SK-N-SH (cell line): ENCODE results near the gene RHNO1. TPM values are rescaled to one million over a fixed set of nuclear protein-coding genes. Genes with fewer than 3 reads are reported as not detected.

Experiments
- CTCF ChIA-PET: fragments of 300-600, 350-600 bp; formaldehyde crosslinking; extraction: SDS; loops from one replicate; lab custom pipeline; 2021; lab: Yijun Ruan, JAX
- POLR2A ChIA-PET: fragments of 350-600 bp; sonication (Branson Sonifier 250); formaldehyde crosslinking; extraction: SDS; loops from one replicate; lab custom pipeline; 2020; ENCODE audit warnings: antibody characterized with exemption, inconsistent platforms; lab: Yijun Ruan, JAX
- DNase-seq: peaks from one replicate; pipeline ENCODE4 v3.0.0; 2012
- H2AFZ ChIP-seq: fragments of 200-600 bp; sonication (generic); 2 replicates; pipeline ENCODE4 v1.8.1; 2016; ENCODE audit warnings: antibody characterized with exemption, mild to moderate bottlenecking, low read depth
- H3F3A ChIP-seq: fragments of 200-600 bp; sonication (generic); replicated peaks from 2 replicates; pipeline ENCODE3; 2016; ENCODE audit warnings: antibody characterized with exemption, mild to moderate bottlenecking; ENCODE audit not compliant: insufficient read depth
- H3K27ac ChIP-seq, 2 experiments: fragments of 200-500 bp in 1 of 2; fragments of 200-600 bp in 1 of 2; sonication (Bioruptor generic) in 1 of 2; sonication (generic), shearing (Covaris generic) in 1 of 2; 2 replicates each; pipeline versions ENCODE4 v1.5.1 to v1.6.1; 2014 to 2016; ENCODE audit warnings: low read depth in 2 of 2, inconsistent platforms in 1 of 2, low read length in 1 of 2, mild to moderate bottlenecking in 1 of 2, mixed read lengths in 1 of 2
- H3K27me3 ChIP-seq: fragments of 200-600 bp; sonication (generic), shearing (Covaris generic); 2 replicates; pipeline ENCODE4 v1.6.1; 2016; ENCODE audit warnings: mixed run types; ENCODE audit not compliant: insufficient read depth
- H3K36me3 ChIP-seq, 2 experiments: fragments of 200-500 bp in 1 of 2; fragments of 200-600 bp in 1 of 2; sonication (Bioruptor generic) in 1 of 2; sonication (generic) in 1 of 2; replicated peaks in 1 of 2; 2 replicates each; pipeline versions ENCODE3 to v1.5.1; 2014 to 2016; ENCODE audit warnings: low read length in 1 of 2, mild to moderate bottlenecking in 1 of 2; ENCODE audit not compliant: insufficient read depth in 2 of 2, control insufficient read depth in 1 of 2
- H3K4me1 ChIP-seq, 2 experiments: fragments of 200-500 bp in 1 of 2; fragments of 200-600 bp in 1 of 2; sonication (Bioruptor generic) in 1 of 2; sonication (generic), shearing (Covaris generic) in 1 of 2; 2 replicates each; pipeline versions ENCODE4 v1.5.1 to v1.6.1; 2014 to 2016; ENCODE audit warnings: low read depth in 1 of 2, low read length in 1 of 2, mixed run types in 1 of 2; ENCODE audit not compliant: insufficient read depth in 2 of 2, control insufficient read depth in 1 of 2
- H3K4me2 ChIP-seq: fragments of 200-600 bp; sonication (generic), shearing (Covaris generic); 2 replicates; pipeline ENCODE4 v1.6.1; 2017; ENCODE audit warnings: mixed run types
- H3K4me3 ChIP-seq, 2 experiments: fragments of 200-500 bp in 1 of 2; fragments of 200-600 bp in 1 of 2; sonication (Bioruptor generic) in 1 of 2; sonication (generic), shearing (Covaris generic) in 1 of 2; 2 replicates each; pipeline versions ENCODE4 v1.5.1 to v1.8.1; 2014 to 2016; ENCODE audit warnings: low read depth in 2 of 2, inconsistent platforms in 1 of 2, low read length in 1 of 2, mild to moderate bottlenecking in 1 of 2, mixed read lengths in 1 of 2, moderate library complexity in 1 of 2
- H3K79me2 ChIP-seq: fragments of 200-600 bp; sonication (generic); 2 replicates; pipeline ENCODE4 v1.8.1; 2017; ENCODE audit warnings: mild to moderate bottlenecking; ENCODE audit not compliant: insufficient read depth
- H3K9ac ChIP-seq: fragments of 200-600 bp; sonication (generic); 2 replicates; pipeline ENCODE4 v1.6.1; 2017; ENCODE audit warnings: mixed run types
- H3K9me2 ChIP-seq: fragments of 200-600 bp; sonication (generic); 2 replicates; pipeline ENCODE4 v1.6.1; 2017; ENCODE audit warnings: mixed run types
- H3K9me3 ChIP-seq: fragments of 200-600 bp; sonication (generic); 2 replicates; pipeline ENCODE4 v1.6.1; 2017; ENCODE audit warnings: mixed run types, mild to moderate bottlenecking, moderate library complexity
- H4K20me1 ChIP-seq: fragments of 200-600 bp; sonication (generic); 2 replicates; pipeline ENCODE4 v1.6.1; 2017; ENCODE audit warnings: mild to moderate bottlenecking, mixed run types; ENCODE audit not compliant: insufficient read depth
- CHD2 ChIP-seq: fragments of 150-350 bp; IDR thresholded peaks from 2 replicates; pipeline ENCODE4 v1.6.1; 2018; ENCODE audit warnings: low read length; ENCODE audit not compliant: partially characterized antibody
- FOXJ3 ChIP-seq: sonication (generic); formaldehyde crosslinking; IDR thresholded peaks from 2 replicates; pipeline ENCODE4 v1.5.1; 2020; ENCODE audit warnings: mild to moderate bottlenecking, missing genetic modification reagents
- MEF2A ChIP-seq: IDR thresholded peaks from 2 replicates; pipeline ENCODE4 v1.4.0; 2012; ENCODE audit warnings: low read depth, borderline replicate concordance
- RFX5 ChIP-seq: IDR thresholded peaks from 2 replicates; pipeline ENCODE4 v1.6.1; 2012; ENCODE audit warnings: mild to moderate bottlenecking, improper control_type of control experiment, low read length
- TAF1 ChIP-seq: IDR thresholded peaks from 2 replicates; pipeline ENCODE4 v1.6.1; 2012; ENCODE audit warnings: low read depth, mild to moderate bottlenecking, low read length, moderate library complexity, borderline replicate concordance
- TCF12 ChIP-seq: IDR thresholded peaks from 2 replicates; pipeline ENCODE4 v1.4.0; 2012
- TEAD4 ChIP-seq: IDR thresholded peaks from 2 replicates; pipeline ENCODE4 v1.4.0; 2012; ENCODE audit warnings: mild to moderate bottlenecking, borderline replicate concordance; ENCODE audit not compliant: insufficient read depth
- YY1 ChIP-seq: IDR thresholded peaks from 2 replicates; pipeline ENCODE4 v1.4.0; 2012; ENCODE audit warnings: low read depth, mild to moderate bottlenecking
- WGBS: methylation state at CpG from one replicate; pipeline ENCODE4 v1.1.6; 2017; ENCODE audit warnings: low lambda C conversion rate; 5-methylcytosine and 5-hydroxymethylcytosine counted together
- polyA plus RNA-seq, 3 experiments: library from polyadenylated mRNA; depleted of rRNA; stranded (reverse); fragments of >200 nt; gene quantifications; 2 replicates each; pipeline ENCODE4 v1.2.3, GENCODE V29; 2012
- TF ChIP-seq, protein P1 (sequence below): IDR thresholded peaks from 2 replicates; pipeline ENCODE4 v1.4.0; 2012; ENCODE audit warnings: low read depth, borderline replicate concordance
- TF ChIP-seq, protein P2 (sequence below): IDR thresholded peaks from 2 replicates; pipeline ENCODE4 v1.6.1; 2012; ENCODE audit warnings: mild to moderate bottlenecking, low read depth, low read length, moderate library complexity
- TF ChIP-seq, protein P3 (sequence below): fragments of 200-600 bp; sonication (generic); IDR thresholded peaks from 2 replicates; pipeline ENCODE4 v1.6.1; 2017; ENCODE audit warnings: antibody characterized with exemption, mild to moderate bottlenecking, moderate library complexity

RHNO1 gene
- polyA plus RNA-seq, 1 of the 3 experiments (the other 2 are of a cell fraction), result 28.9 TPM

- POLR2A ChIA-PET, result interaction anchor here (0.7 to 1.8 kb wide), 3 partner anchors 11 to 113 kb away, joined by 3 to 5 read pairs (median 4); partner anchors contain the start of genes FOXM1 and RHNO1
- Histone ChIP-seq H2AFZ (peak overlapping the region; percentile 86), H3K9ac (peak overlapping the region; percentile 92), H3K4me2 (peak overlapping the region; percentile 93), H3K36me3 (peaks cover 8 to 12% of the 10 kb centered on the region in 2 experiments), H3K9me3 (no peaks in the 10 kb centered on the region), H3K4me1 (peaks cover 9 to 26% of the 10 kb centered on the region in 2 experiments; a peak in 2 of 4 replicates), H3K9me2 (no peaks in the 10 kb centered on the region), H3K79me2 (peaks cover 59% of the 10 kb centered on the region), H4K20me1 (peaks cover 33% of the 10 kb centered on the region), H3K27me3 (no peaks in the 10 kb centered on the region), H3F3A (peaks cover 32% of the 10 kb centered on the region), H3K27ac (peak overlapping the region; percentile 86 to 91), H3K4me3 (peak overlapping the region; percentile 76 to 93)
- peak; percentile 68 for DNase-seq
- TF ChIP-seq, protein P1, sequence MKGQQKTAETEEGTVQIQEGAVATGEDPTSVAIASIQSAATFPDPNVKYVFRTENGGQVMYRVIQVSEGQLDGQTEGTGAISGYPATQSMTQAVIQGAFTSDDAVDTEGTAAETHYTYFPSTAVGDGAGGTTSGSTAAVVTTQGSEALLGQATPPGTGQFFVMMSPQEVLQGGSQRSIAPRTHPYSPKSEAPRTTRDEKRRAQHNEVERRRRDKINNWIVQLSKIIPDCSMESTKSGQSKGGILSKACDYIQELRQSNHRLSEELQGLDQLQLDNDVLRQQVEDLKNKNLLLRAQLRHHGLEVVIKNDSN, result no peak
- no peak for TF ChIP-seq FOXJ3
- 0 out of 2 replicates have a peak, but pooled peaks have one; percentile 12 for TF ChIP-seq TAF1
- TF ChIP-seq YY1, result no peak
- TF ChIP-seq CHD2, result no peak
- TF ChIP-seq TEAD4, result no peak
- no peak for TF ChIP-seq MEF2A
- CTCF ChIA-PET, result interaction anchor here (0.7 to 1.9 kb wide), 4 partner anchors 53 to 143 kb away, joined by 3 to 5 read pairs (median 4); no protein-coding TSS in a partner anchor
- WGBS, result 22% methylated on average over 36 of the region's 42 CpGs
Measured at GRCh38 chr12:2891240-2892053, 14.4 kb downstream of the RHNO1 start.

- H3K4me2 ChIP-seq, result peak overlapping the region; percentile 93
- H3F3A ChIP-seq, result peaks cover 32% of the 10 kb centered on the region
- peaks cover 9 to 26% of the 10 kb centered on the region in 2 experiments; a peak in 2 of 4 replicates for H3K4me1 ChIP-seq
- ChIA-PET CTCF (interaction anchor here (0.6 to 1.3 kb wide), 3 partner anchors 52 to 142 kb away, joined by 3 to 5 read pairs (median 3); no protein-coding TSS in a partner anchor), POLR2A (no interaction called here)
- no peak overlapping the region for H2AFZ ChIP-seq
- H3K4me3 ChIP-seq, result peak overlapping the region in 1 of 2 experiments; percentile 93; a peak in 3 of 4 replicates
- H3K9me2 ChIP-seq, result no peaks in the 10 kb centered on the region
- peak overlapping the region; percentile 92; the same call in 1 of the 2 replicates for H3K9ac ChIP-seq
- 70% methylated on average over 7 of the region's 12 CpGs for WGBS
- peaks cover 65% of the 10 kb centered on the region for H3K79me2 ChIP-seq
- DNase-seq, result no peak
- H3K27me3 ChIP-seq, result no peaks in the 10 kb centered on the region
- H3K27ac ChIP-seq, result peak overlapping the region in 1 of 2 experiments; percentile 91; a peak in 2 of 4 replicates
- no peaks in the 10 kb centered on the region for H3K9me3 ChIP-seq
- peaks cover 39% of the 10 kb centered on the region for H4K20me1 ChIP-seq
- peaks cover 8 to 16% of the 10 kb centered on the region in 2 experiments for H3K36me3 ChIP-seq
- TF ChIP-seq RFX5, result no peak
- 0 out of 2 replicates have a peak, but pooled peaks have one; percentile 21 for TF ChIP-seq TCF12
- TF ChIP-seq, protein P2, sequence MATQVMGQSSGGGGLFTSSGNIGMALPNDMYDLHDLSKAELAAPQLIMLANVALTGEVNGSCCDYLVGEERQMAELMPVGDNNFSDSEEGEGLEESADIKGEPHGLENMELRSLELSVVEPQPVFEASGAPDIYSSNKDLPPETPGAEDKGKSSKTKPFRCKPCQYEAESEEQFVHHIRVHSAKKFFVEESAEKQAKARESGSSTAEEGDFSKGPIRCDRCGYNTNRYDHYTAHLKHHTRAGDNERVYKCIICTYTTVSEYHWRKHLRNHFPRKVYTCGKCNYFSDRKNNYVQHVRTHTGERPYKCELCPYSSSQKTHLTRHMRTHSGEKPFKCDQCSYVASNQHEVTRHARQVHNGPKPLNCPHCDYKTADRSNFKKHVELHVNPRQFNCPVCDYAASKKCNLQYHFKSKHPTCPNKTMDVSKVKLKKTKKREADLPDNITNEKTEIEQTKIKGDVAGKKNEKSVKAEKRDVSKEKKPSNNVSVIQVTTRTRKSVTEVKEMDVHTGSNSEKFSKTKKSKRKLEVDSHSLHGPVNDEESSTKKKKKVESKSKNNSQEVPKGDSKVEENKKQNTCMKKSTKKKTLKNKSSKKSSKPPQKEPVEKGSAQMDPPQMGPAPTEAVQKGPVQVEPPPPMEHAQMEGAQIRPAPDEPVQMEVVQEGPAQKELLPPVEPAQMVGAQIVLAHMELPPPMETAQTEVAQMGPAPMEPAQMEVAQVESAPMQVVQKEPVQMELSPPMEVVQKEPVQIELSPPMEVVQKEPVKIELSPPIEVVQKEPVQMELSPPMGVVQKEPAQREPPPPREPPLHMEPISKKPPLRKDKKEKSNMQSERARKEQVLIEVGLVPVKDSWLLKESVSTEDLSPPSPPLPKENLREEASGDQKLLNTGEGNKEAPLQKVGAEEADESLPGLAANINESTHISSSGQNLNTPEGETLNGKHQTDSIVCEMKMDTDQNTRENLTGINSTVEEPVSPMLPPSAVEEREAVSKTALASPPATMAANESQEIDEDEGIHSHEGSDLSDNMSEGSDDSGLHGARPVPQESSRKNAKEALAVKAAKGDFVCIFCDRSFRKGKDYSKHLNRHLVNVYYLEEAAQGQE, result no peak
- TF ChIP-seq, protein P3, sequence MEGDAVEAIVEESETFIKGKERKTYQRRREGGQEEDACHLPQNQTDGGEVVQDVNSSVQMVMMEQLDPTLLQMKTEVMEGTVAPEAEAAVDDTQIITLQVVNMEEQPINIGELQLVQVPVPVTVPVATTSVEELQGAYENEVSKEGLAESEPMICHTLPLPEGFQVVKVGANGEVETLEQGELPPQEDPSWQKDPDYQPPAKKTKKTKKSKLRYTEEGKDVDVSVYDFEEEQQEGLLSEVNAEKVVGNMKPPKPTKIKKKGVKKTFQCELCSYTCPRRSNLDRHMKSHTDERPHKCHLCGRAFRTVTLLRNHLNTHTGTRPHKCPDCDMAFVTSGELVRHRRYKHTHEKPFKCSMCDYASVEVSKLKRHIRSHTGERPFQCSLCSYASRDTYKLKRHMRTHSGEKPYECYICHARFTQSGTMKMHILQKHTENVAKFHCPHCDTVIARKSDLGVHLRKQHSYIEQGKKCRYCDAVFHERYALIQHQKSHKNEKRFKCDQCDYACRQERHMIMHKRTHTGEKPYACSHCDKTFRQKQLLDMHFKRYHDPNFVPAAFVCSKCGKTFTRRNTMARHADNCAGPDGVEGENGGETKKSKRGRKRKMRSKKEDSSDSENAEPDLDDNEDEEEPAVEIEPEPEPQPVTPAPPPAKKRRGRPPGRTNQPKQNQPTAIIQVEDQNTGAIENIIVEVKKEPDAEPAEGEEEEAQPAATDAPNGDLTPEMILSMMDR, result no peak
- TF ChIP-seq, all 33 proteins: peak for 1
Measured at GRCh38 chr12:2892246-2892645, 15.2 kb downstream of the RHNO1 start.
